K562 (cell line): ENCODE results near the gene EZH1. TPM values are rescaled to one million over a fixed set of nuclear protein-coding genes. Genes with fewer than 3 reads are reported as not detected.

Experiments
- BRCA1 ChIP-seq, 2 experiments: fragments of 450-650 bp in 1 of 2; sonication (generic) in 1 of 2; formaldehyde crosslinking in 1 of 2; IDR thresholded peaks; 2 replicates each; pipeline versions ENCODE4 v1.5.0 to v1.6.1; 2017 to 2020; ENCODE audit warnings: mild to moderate bottlenecking in 1 of 2, missing genetic modification reagents in 1 of 2
- CTCFL ChIP-seq: IDR thresholded peaks from 2 replicates; pipeline ENCODE4 v1.6.1; 2011; ENCODE audit warnings: borderline replicate concordance, low read depth, mild to moderate bottlenecking, moderate library complexity, low read length; ENCODE audit not compliant: insufficient read depth, poor library complexity, severe bottlenecking
- ETS2 ChIP-seq: IDR thresholded peaks from 2 replicates; pipeline ENCODE4 v1.6.1; 2016; ENCODE audit warnings: borderline replicate concordance, missing genetic modification characterization, mild to moderate bottlenecking, moderate library complexity, missing compliant biosample characterization; ENCODE audit not compliant: poor library complexity, severe bottlenecking
- HCFC1 ChIP-seq: IDR thresholded peaks from 2 replicates; pipeline ENCODE4 v1.6.1; 2012; ENCODE audit warnings: low read depth, low read length, improper control_type of control experiment
- JUN ChIP-seq, 2 experiments: sonication (generic) in 1 of 2; formaldehyde crosslinking in 1 of 2; IDR thresholded peaks; 2 replicates each; pipeline versions ENCODE4 v1.6.1 to v1.8.0; 2012 to 2022; ENCODE audit warnings: borderline replicate concordance in 2 of 2, mild to moderate bottlenecking in 2 of 2, improper control_type of control experiment in 1 of 2, low read depth in 1 of 2, low read length in 1 of 2, missing genetic modification reagents in 1 of 2
- JUND ChIP-seq, 2 experiments: IDR thresholded peaks; 2 replicates in 1 of 2; 3 replicates in 1 of 2; pipeline ENCODE4 v1.6.1; 2011; ENCODE audit warnings: borderline replicate concordance in 2 of 2, low read depth in 2 of 2, low read length in 2 of 2, improper control_type of control experiment in 1 of 2, missing biosample characterization in 1 of 2, missing genetic modification characterization in 1 of 2, missing genetic modification reagents in 1 of 2
- KAT2B ChIP-seq: IDR thresholded peaks from one replicate; pipeline ENCODE4 v1.6.1; 2012; ENCODE audit warnings: low read depth, mild to moderate bottlenecking, control low read depth, inconsistent platforms, low read length, moderate library complexity
- MNT ChIP-seq, 2 experiments: fragments of 450-650 bp; conservative IDR thresholded peaks; 2 replicates each; pipeline ENCODE4 v1.6.1; 2017; ENCODE audit warnings: mild to moderate bottlenecking in 2 of 2, moderate library complexity in 2 of 2
- PURB ChIP-seq: sonication (generic); formaldehyde crosslinking; IDR thresholded peaks from 2 replicates; pipeline ENCODE4 v1.9.0; 2021; ENCODE audit warnings: low read depth, mild to moderate bottlenecking, missing genetic modification reagents
- RBM17 ChIP-seq: fragments of 200-400 bp; formaldehyde crosslinking; IDR thresholded peaks from 2 replicates; pipeline ENCODE4 v1.6.1; 2017; ENCODE audit warnings: low read depth, mild to moderate bottlenecking, low read length, borderline replicate concordance
- SNIP1 ChIP-seq: fragments of 450-650 bp; IDR thresholded peaks from 2 replicates; pipeline ENCODE4 v1.7.1; 2017; ENCODE audit warnings: low read depth, mild to moderate bottlenecking
- SRF ChIP-seq, 2 experiments: fragments of 250-450, 450-650 bp in 1 of 2; sonication (Bioruptor Pico) in 1 of 2; sonication (generic) in 1 of 2; formaldehyde crosslinking; IDR thresholded peaks; 2 replicates each; pipeline versions ENCODE4 v1.5.0 to v1.5.1; 2020 to 2022; ENCODE audit warnings: mild to moderate bottlenecking in 1 of 2, missing genetic modification reagents in 1 of 2
- XRCC3 ChIP-seq: fragments of 450-650 bp; IDR thresholded peaks from 2 replicates; pipeline ENCODE4 v1.6.1; 2017; ENCODE audit warnings: mild to moderate bottlenecking, moderate library complexity
- ZNF174 ChIP-seq: fragments of 250-450 bp; sonication (Bioruptor Pico); IDR thresholded peaks from 2 replicates; pipeline ENCODE4 v1.4.0; 2020; ENCODE audit warnings: mild to moderate bottlenecking
- ZNF224 ChIP-seq: sonication (generic); formaldehyde crosslinking; IDR thresholded peaks from 2 replicates; pipeline ENCODE4 v1.8.0; 2022; ENCODE audit warnings: mild to moderate bottlenecking, missing genetic modification reagents
- polyA plus RNA-seq, 8 experiments: library from polyadenylated mRNA; depleted of rRNA in 4 of 8; stranded (reverse) in 5 of 8; unstranded in 3 of 8; fragments of >200 nt; fragmentation: Nextera tagmentation in 2 of 8; fragmentation: Illumina TruSeq in 1 of 8; extraction: Ambion mirVana in 2 of 8; extraction: Trizol in 1 of 8; gene quantifications; 2 replicates each; pipeline versions ENCODE4 v1.2.1 to v1.2.3, GENCODE V29; 2011 to 2014; ENCODE audit warnings: inconsistent platforms in 1 of 8, missing spikeins in 1 of 8
- total RNA-seq, 7 experiments: library from RNA; depleted of rRNA in 6 of 7; stranded (reverse); fragments of >200 nt in 6 of 7; fragmentation: Illumina TruSeq in 2 of 7; extraction: Trizol in 2 of 7; gene quantifications; 2 replicates each; pipeline versions ENCODE4 v1.2.1 to v1.2.3, GENCODE V29; 2011 to 2021; ENCODE audit warnings: low replicate concordance in 1 of 7
- TF ChIP-seq, protein P1 (sequence below): fragments of 250-450 bp; sonication (Bioruptor Pico); IDR thresholded peaks from 2 replicates; pipeline ENCODE4 v1.8.0; 2022; ENCODE audit warnings: moderate library complexity, mild to moderate bottlenecking, inconsistent platforms
- TF ChIP-seq, protein P2 (sequence below): IDR thresholded peaks from 2 replicates; pipeline ENCODE4 v1.6.1; 2014; ENCODE audit warnings: antibody characterized with exemption

EZH1 gene
- total and polyA plus RNA-seq, 9 of the 15 experiments (the other 6 are each of a cell fraction or from before 2014, with no cell fraction given), result 8.6 to 40.8 (median 22.9) TPM

DNA sequence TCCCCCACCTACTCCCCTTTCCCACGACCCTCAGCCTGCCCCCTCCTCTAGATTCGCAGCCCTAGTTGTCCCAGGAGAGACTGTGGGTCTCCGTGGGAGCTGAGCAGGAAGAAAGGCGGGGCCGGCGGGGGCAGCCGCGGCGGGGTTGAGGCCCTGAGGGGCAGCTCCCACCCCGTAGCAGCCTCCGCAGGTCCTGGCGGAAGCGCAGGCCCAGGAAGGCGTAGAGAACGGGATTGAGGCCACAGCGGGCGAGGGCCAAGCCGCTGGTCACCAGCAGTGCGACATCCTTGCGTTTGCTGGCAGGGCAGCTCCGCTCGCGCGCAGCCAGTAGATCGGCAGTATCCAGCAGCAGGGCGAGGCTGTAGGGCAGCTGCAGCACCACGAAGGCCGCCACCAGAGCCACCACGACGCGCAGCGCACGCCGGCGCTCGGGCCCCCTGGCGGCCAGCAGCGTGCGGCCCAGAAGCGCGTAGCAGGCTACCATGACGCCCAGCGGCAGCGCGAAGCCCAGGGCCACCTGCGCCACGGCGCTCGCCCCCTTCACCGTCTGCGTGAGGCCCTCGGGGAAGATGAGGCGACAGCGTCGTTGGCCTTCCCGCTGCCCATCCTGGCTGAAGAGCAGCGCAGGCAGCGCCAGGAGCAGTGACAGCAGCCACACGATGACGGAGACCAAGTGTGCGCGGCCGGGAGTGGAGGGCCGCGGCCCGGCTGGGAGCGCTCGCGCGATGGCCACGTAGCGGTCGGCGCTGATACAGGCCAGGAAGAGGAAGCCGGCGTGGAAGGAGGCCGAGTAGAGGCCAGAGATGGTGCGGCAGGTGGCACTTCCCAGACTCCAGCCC is 65.1 kb downstream of the EZH1 start (continued):
- TF ChIP-seq MNT (conservative IDR thresholded peaks at IDR 0.05), result peak; percentile 31 to 73; a peak in 2 of 4 replicates
- TF ChIP-seq HCFC1, result 0 out of 2 replicates have a peak, but pooled peaks have one; percentile 14
- TF ChIP-seq CTCFL, result peak; percentile 80
- TF ChIP-seq, protein P1, sequence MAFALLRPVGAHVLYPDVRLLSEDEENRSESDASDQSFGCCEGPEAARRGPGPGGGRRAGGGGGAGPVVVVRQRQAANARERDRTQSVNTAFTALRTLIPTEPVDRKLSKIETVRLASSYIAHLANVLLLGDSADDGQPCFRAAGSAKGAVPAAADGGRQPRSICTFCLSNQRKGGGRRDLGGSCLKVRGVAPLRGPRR, result 0 out of 2 replicates have a peak, but pooled peaks have one; percentile 18
- no peak for TF ChIP-seq ZNF174 (CRISPR knock-in tag)
- no peak for TF ChIP-seq SNIP1
- no peak for TF ChIP-seq XRCC3
- TF ChIP-seq SRF (CRISPR knock-in tag; IDR thresholded peaks at IDR 0.05), result no peak
- TF ChIP-seq KAT2B, result no peak
- no peak for TF ChIP-seq BRCA1 (IDR thresholded peaks at IDR 0.05)
- 0 out of 2 replicates have a peak, but pooled peaks have one; percentile 90 for TF ChIP-seq BRCA1 (CRISPR knock-in tag; IDR thresholded peaks at IDR 0.05)
- TF ChIP-seq RBM17, result no peak
- TF ChIP-seq JUN (IDR thresholded peaks at IDR 0.05; ENCODE audit: borderline replicate concordance, low read depth, low read length), result no peak
- TF ChIP-seq JUN (CRISPR knock-in tag; IDR thresholded peaks at IDR 0.05; ENCODE audit: borderline replicate concordance), result peak; percentile 60; the same call in 1 of the 2 replicates
- 0 out of 2 replicates have a peak, but pooled peaks have one; percentile 83 for TF ChIP-seq ZNF224 (CRISPR knock-in tag)
- no peak for TF ChIP-seq ETS2
- 0 out of 2 replicates have a peak, but pooled peaks have one; percentile 3 for TF ChIP-seq JUND (IDR thresholded peaks at IDR 0.05; ENCODE audit: borderline replicate concordance, low read depth, low read length)
- no peak for TF ChIP-seq JUND (tag; IDR thresholded peaks at IDR 0.05; ENCODE audit: borderline replicate concordance, low read depth, low read length)
- TF ChIP-seq PURB, result no peak
- TF ChIP-seq, protein P2, sequence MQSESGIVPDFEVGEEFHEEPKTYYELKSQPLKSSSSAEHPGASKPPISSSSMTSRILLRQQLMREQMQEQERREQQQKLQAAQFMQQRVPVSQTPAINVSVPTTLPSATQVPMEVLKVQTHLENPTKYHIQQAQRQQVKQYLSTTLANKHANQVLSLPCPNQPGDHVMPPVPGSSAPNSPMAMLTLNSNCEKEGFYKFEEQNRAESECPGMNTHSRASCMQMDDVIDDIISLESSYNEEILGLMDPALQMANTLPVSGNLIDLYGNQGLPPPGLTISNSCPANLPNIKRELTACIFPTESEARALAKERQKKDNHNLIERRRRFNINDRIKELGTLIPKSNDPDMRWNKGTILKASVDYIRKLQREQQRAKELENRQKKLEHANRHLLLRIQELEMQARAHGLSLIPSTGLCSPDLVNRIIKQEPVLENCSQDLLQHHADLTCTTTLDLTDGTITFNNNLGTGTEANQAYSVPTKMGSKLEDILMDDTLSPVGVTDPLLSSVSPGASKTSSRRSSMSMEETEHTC, result no peak
